T-cell (primary cell): ENCODE results near the gene DIRAS2. TPM values are rescaled to one million over a fixed set of nuclear protein-coding genes. Genes with fewer than 3 reads are reported as not detected.

Experiments
- ATAC-seq, 4 experiments: fragments of 200-7000 bp in 3 of 4; fragments of 150-1000 bp in 1 of 4; cut with Tn5 transposase; replicated peaks in 1 of 4; 1 replicate in 3 of 4; 2 replicates in 1 of 4; pipeline ENCODE4 v1.10.0; 2021; ENCODE audit warnings: moderate library complexity in 3 of 4, mild to moderate bottlenecking in 2 of 4, moderate number of reproducible peaks in 1 of 4
- CTCF ChIA-PET, 2 donors: fragments of 300-600 bp; sonication (Branson Sonifier 250); formaldehyde crosslinking; loops; one replicate each; lab custom pipeline; 2022; ENCODE audit warnings: antibody characterized with exemption in 2 of 2; lab: Charles Lee
- POLR2A ChIA-PET, 2 donors: fragments of 300-600 bp; sonication (Branson Sonifier 250); formaldehyde crosslinking; loops; one replicate each; lab custom pipeline; 2022; ENCODE audit warnings: antibody characterized with exemption in 2 of 2; lab: Charles Lee
- DNase-seq, 35 experiments: peaks; one replicate each; pipeline versions ENCODE4 v3.0.0 to v3.0.0-alpha.2; 2013 to 2023
- H3K27ac ChIP-seq: one replicate; pipeline ENCODE4 v1.5.1; 2013; ENCODE audit warnings: low read length
- H3K27me3 ChIP-seq, 2 experiments: replicated peaks in 1 of 2; 1 replicate in 1 of 2; 2 replicates in 1 of 2; pipeline versions ENCODE4 v1.6.1 to v1.7.0; 2013; ENCODE audit warnings: low read length in 1 of 2, mixed read lengths in 1 of 2; ENCODE audit not compliant: control insufficient read depth in 2 of 2, insufficient read depth in 2 of 2; ENCODE audit errors: extremely low read depth in 1 of 2
- H3K36me3 ChIP-seq, 2 donors: 1 replicate in 1 of 2; 2 replicates in 1 of 2; pipeline versions ENCODE4 v1.6.1 to v1.7.0; 2013; ENCODE audit warnings: low read length in 1 of 2; ENCODE audit not compliant: control insufficient read depth in 2 of 2, insufficient read depth in 1 of 2; ENCODE audit errors: extremely low read depth in 1 of 2
- H3K4me1 ChIP-seq, 2 experiments: 1 replicate in 1 of 2; 2 replicates in 1 of 2; pipeline versions ENCODE4 v1.6.1 to v1.7.0; 2013; ENCODE audit warnings: low read length in 2 of 2, mixed read lengths in 1 of 2; ENCODE audit not compliant: insufficient read depth in 2 of 2, control insufficient read depth in 1 of 2; ENCODE audit errors: extremely low read depth in 1 of 2
- H3K4me3 ChIP-seq, 2 donors: 1 replicate in 1 of 2; 2 replicates in 1 of 2; pipeline versions ENCODE4 v1.5.1 to v1.7.0; 2013; ENCODE audit warnings: mild to moderate bottlenecking in 2 of 2, low read length in 1 of 2, moderate library complexity in 1 of 2; ENCODE audit not compliant: control insufficient read depth in 1 of 2; ENCODE audit errors: extremely low read depth in 1 of 2
- H3K9me3 ChIP-seq: 2 replicates; pipeline ENCODE4 v1.7.0; 2013
- H3K27ac Mint-ChIP-seq, 2 donors: one replicate each; pipeline ENCODE4 v1.8.0; 2020 to 2021; ENCODE audit warnings: mild to moderate bottlenecking in 2 of 2, mixed read lengths in 2 of 2
- H3K27me3 Mint-ChIP-seq, 2 donors: one replicate each; pipeline ENCODE4 v1.8.0; 2021 to 2022; ENCODE audit warnings: mixed read lengths in 2 of 2
- H3K36me3 Mint-ChIP-seq: one replicate; pipeline ENCODE4 v1.8.0; 2021; ENCODE audit warnings: mixed read lengths
- H3K4me1 Mint-ChIP-seq, 3 donors: one replicate each; pipeline ENCODE4 v1.8.0; 2020 to 2022; ENCODE audit warnings: mixed read lengths in 3 of 3, mild to moderate bottlenecking in 1 of 3
- H3K4me3 Mint-ChIP-seq, 3 donors: one replicate each; pipeline ENCODE4 v1.8.0; 2020 to 2022; ENCODE audit warnings: mild to moderate bottlenecking in 3 of 3, mixed read lengths in 3 of 3, moderate library complexity in 3 of 3
- H3K9me3 Mint-ChIP-seq, 3 donors: one replicate each; pipeline ENCODE4 v1.8.0; 2020 to 2022; ENCODE audit warnings: mixed read lengths in 3 of 3
- WGBS: methylation state at CpG from one replicate; pipeline ENCODE4 v1.1.5; 2013; ENCODE audit warnings: missing lambda C conversion rate; ENCODE audit not compliant: insufficient coverage; 5-methylcytosine and 5-hydroxymethylcytosine counted together
- total RNA-seq, 35 experiments: library from RNA in 6 of 35; stranded (reverse) in 6 of 35; fragments of 120-200 nt in 1 of 35; gene quantifications; one replicate each; pipeline versions ENCODE4 v1.2.1 to v1.2.4 and lab custom pipeline; 2013 to 2026

DIRAS2 gene, protein sequence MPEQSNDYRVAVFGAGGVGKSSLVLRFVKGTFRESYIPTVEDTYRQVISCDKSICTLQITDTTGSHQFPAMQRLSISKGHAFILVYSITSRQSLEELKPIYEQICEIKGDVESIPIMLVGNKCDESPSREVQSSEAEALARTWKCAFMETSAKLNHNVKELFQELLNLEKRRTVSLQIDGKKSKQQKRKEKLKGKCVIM
- total RNA-seq (not detected), total RNA-seq (lab: John Stamatoyannopoulos, UW) (0 to 0.16 (median 0) reads per million in 29 experiments)
- total RNA-seq (2013): not detected

- peak in 3 of 4 experiments; percentile 15 to 33 (median 26) for ATAC-seq
- peaks cover 0 to 11% (median 10%) of the 10 kb centered on the region in 3 donors for H3K4me1 Mint-ChIP-seq
- ChIA-PET CTCF (no interaction called here), POLR2A (no interaction called here)
- Histone ChIP-seq H3K9me3 (no peaks in the 10 kb centered on the region), H3K36me3 (no peaks in the 10 kb centered on the region), H3K27me3 (peaks cover 5 to 19% of the 10 kb centered on the region in 2 experiments), H3K4me3 (peak within 1 kb of the TSS in 1 of 2 donors; percentile 60), H3K4me1 (peaks cover 0 to 2% of the 10 kb centered on the region in 2 experiments), H3K27ac (no peak within 1 kb of the TSS)
- H3K4me3 Mint-ChIP-seq: peak within 1 kb of the TSS in 2 of 3 donors; percentile 69 to 73
- H3K27me3 Mint-ChIP-seq: peaks cover 61 to 65% of the 10 kb centered on the region in 2 donors
- 3% methylated on average over 38 of the region's 53 CpGs for WGBS
- peak within 1 kb of the TSS in 1 of 2 donors; percentile 66 for H3K27ac Mint-ChIP-seq
- no peaks in the 10 kb centered on the region for H3K9me3 Mint-ChIP-seq
- peak in 2 of 35 experiments; percentile 1 to 4 for DNase-seq
- no peaks in the 10 kb centered on the region for H3K36me3 Mint-ChIP-seq
Observed at GRCh38 chr9:90642570-90643539, at the start of gene DIRAS2. DIRAS2 (minus strand) TSS chr9:90642824; CDS start chr9:90613827, 28,997 bp downstream.

DNA sequence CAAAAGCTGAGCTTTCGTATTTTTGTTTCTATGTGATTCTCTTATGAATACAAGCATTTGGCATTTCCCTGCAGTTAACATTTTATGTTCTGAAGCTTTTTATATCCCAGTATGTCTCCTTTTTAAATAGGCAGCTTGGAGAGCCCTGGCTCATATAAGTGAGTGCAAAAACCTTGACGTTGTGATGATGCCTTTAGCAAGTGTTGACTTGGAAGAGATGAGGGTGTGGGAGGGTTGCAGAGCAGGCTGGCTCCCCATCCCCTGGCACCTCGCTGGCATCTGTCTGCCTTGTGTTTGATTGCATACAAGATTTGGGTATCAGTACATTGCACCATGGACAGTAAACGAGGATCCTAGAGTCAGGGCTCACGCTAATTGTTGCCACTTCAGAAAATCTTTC is 42.1 kb upstream of the DIRAS2 start:
- Mint-ChIP-seq H3K27ac (no peak overlapping the region), H3K9me3 (peaks cover 0 to 7% (median 3%) of the 10 kb centered on the region in 3 donors), H3K4me1 (no peaks in the 10 kb centered on the region), H3K27me3 (peaks cover 0 to 3% of the 10 kb centered on the region in 2 donors), H3K4me3 (no peak overlapping the region), H3K36me3 (no peaks in the 10 kb centered on the region)
- Histone ChIP-seq H3K4me1 (no peaks in the 10 kb centered on the region), H3K27me3 (no peaks in the 10 kb centered on the region), H3K27ac (no peak overlapping the region), H3K4me3 (no peak overlapping the region), H3K9me3 (no peaks in the 10 kb centered on the region), H3K36me3 (no peaks in the 10 kb centered on the region)
- ATAC-seq: no peak
- ChIA-PET CTCF (no interaction called here), POLR2A (no interaction called here)
- DNase-seq: no peak
- WGBS: 58% methylated on average over 3 of the region's 5 CpGs

DNA sequence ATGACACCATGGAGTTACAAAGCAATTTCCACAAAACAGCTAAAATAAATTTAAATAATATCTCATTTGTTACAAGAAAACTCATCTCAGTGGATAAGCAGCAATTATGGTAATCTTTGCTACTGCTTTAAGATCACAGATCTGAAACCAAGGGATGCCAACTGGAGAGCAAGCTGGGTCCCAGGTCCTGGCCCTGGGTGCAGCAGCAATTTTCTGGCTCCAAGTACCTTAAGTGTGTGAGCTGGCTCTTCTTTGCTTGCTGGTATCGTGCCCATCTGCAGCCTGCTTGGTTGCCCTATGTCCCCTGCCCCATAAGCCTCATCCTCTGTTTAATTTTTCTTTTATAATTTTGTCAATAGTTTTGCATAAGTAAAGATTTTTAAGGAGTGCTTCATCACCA is 41.5 kb upstream of the DIRAS2 start:
- Mint-ChIP-seq H3K4me1 (no peaks in the 10 kb centered on the region), H3K36me3 (no peaks in the 10 kb centered on the region), H3K9me3 (peaks cover 0 to 7% (median 3%) of the 10 kb centered on the region in 3 donors), H3K4me3 (no peak overlapping the region), H3K27me3 (peaks cover 0 to 3% of the 10 kb centered on the region in 2 donors), H3K27ac (no peak overlapping the region)
- no peaks in the 10 kb centered on the region for H3K9me3 ChIP-seq
- H3K36me3 ChIP-seq: no peaks in the 10 kb centered on the region
- DNase-seq (no peak), ATAC-seq (no peak)
- ChIA-PET POLR2A (no interaction called here), CTCF (no interaction called here)
- H3K4me3 ChIP-seq: no peak overlapping the region
- WGBS: no CpG with 5 or more reads among the region's 1 CpG
- H3K27me3 ChIP-seq: no peaks in the 10 kb centered on the region
- no peak overlapping the region for H3K27ac ChIP-seq
- H3K4me1 ChIP-seq: no peaks in the 10 kb centered on the region

GRCh38 chr9:90680534-90680933 is 37.9 kb upstream of the DIRAS2 start:
- ATAC-seq (no peak), DNase-seq (no peak)
- Mint-ChIP-seq H3K9me3 (no peaks in the 10 kb centered on the region), H3K36me3 (no peaks in the 10 kb centered on the region), H3K27ac (no peak overlapping the region), H3K4me3 (no peak overlapping the region), H3K27me3 (peaks cover 0 to 3% of the 10 kb centered on the region in 2 donors), H3K4me1 (no peaks in the 10 kb centered on the region)
- Histone ChIP-seq H3K9me3 (no peaks in the 10 kb centered on the region), H3K27ac (no peak overlapping the region), H3K36me3 (no peaks in the 10 kb centered on the region), H3K27me3 (no peaks in the 10 kb centered on the region), H3K4me3 (no peak overlapping the region), H3K4me1 (no peaks in the 10 kb centered on the region)
- ChIA-PET CTCF (no interaction called here), POLR2A (no interaction called here)
- WGBS: 59% methylated on average over 4 of the region's 6 CpGs

DNA sequence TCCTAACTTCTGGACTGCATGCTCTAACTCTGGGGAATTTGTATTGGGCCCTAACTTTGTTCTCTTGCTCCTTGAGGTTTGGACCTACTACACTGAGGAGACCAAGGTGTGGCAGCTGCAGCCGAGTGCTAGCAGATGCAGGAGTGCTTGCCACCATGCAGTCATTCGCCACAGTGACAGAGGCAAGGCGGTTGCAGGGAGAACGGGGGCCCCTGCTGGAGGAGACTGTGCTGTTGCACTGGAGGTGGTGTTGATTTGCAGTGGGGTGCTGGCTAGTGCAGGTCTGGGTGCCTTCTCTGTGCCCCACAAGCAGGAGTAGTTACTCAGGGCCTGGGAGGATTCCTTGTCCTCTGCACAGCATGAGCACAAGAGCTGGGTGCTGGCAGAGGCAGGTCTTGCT is 22.4 kb upstream of the DIRAS2 start:
- Mint-ChIP-seq H3K36me3 (no peaks in the 10 kb centered on the region), H3K9me3 (peaks cover 0 to 7% (median 2%) of the 10 kb centered on the region in 3 donors), H3K4me1 (no peaks in the 10 kb centered on the region), H3K4me3 (no peak overlapping the region), H3K27me3 (peaks cover 31 to 34% of the 10 kb centered on the region in 2 donors), H3K27ac (no peak overlapping the region)
- H3K27me3 ChIP-seq: peaks cover 0 to 18% of the 10 kb centered on the region in 2 experiments
- 73% methylated on average over 3 of the region's 4 CpGs for WGBS
- H3K36me3 ChIP-seq: no peaks in the 10 kb centered on the region
- ChIA-PET POLR2A (no interaction called here), CTCF (interaction anchor here in 1 of 2 donors (0.6 kb wide), 1 partner anchor 8 kb away, joined by 3 read pairs; no protein-coding TSS in a partner anchor)
- no peak for DNase-seq
- no peaks in the 10 kb centered on the region for H3K9me3 ChIP-seq
- no peak for ATAC-seq
- no peaks in the 10 kb centered on the region for H3K4me1 ChIP-seq
- no peak overlapping the region for H3K4me3 ChIP-seq
- H3K27ac ChIP-seq: no peak overlapping the region

DNA sequence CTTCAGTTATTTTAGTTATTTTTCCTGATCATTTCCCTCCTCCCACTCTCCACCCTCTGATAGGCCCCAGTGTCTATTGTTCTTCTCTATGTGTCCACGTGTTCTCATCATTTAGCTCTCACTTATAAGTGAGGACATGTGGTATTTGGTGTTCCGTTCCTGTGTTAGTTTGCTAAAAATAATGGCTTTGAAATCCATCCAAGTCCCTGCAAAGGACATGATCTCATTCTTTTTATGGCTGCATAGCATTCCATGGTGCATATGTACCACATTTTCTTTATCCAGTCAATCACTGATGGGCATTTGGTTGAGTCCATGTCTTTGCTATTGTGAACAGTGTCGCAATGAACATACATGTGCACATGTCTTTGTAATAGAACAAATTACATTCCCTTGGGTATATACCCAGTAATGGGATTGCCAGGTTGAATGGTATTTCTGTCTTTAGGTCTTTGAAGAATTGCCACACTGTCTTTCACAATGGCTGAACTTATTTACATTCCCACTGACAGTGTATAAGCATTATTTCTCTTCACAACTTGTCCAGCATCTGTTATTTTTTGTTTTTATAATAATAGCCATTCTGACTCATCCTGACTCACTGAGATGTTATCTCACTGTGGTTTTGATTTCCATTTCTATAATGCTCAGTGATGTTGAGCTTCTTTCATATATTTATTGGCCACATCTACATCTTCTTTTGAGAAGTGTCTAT is 17.2 kb upstream of the DIRAS2 start:
- Mint-ChIP-seq H3K9me3 (peaks cover 2 to 7% (median 3%) of the 10 kb centered on the region in 3 donors), H3K36me3 (no peaks in the 10 kb centered on the region), H3K4me3 (no peak overlapping the region), H3K27ac (no peak overlapping the region), H3K27me3 (peaks cover 16 to 23% of the 10 kb centered on the region in 2 donors), H3K4me1 (no peaks in the 10 kb centered on the region)
- Histone ChIP-seq H3K4me1 (no peaks in the 10 kb centered on the region), H3K27me3 (no peaks in the 10 kb centered on the region), H3K4me3 (no peak overlapping the region), H3K9me3 (no peaks in the 10 kb centered on the region), H3K36me3 (no peaks in the 10 kb centered on the region), H3K27ac (no peak overlapping the region)
- DNase-seq (no peak), ATAC-seq (no peak)
- no CpG with 5 or more reads among the region's 3 CpGs for WGBS
- ChIA-PET POLR2A (no interaction called here), CTCF (no interaction called here)
